ENCODE data around the gene PIH1D1.
"Not testable (repeated sequence)": the region's sequence is repeated elsewhere in the genome, so short reads cannot be mapped to it uniquely, and the experiment has no call there.

PIH1D1 gene

DNA sequence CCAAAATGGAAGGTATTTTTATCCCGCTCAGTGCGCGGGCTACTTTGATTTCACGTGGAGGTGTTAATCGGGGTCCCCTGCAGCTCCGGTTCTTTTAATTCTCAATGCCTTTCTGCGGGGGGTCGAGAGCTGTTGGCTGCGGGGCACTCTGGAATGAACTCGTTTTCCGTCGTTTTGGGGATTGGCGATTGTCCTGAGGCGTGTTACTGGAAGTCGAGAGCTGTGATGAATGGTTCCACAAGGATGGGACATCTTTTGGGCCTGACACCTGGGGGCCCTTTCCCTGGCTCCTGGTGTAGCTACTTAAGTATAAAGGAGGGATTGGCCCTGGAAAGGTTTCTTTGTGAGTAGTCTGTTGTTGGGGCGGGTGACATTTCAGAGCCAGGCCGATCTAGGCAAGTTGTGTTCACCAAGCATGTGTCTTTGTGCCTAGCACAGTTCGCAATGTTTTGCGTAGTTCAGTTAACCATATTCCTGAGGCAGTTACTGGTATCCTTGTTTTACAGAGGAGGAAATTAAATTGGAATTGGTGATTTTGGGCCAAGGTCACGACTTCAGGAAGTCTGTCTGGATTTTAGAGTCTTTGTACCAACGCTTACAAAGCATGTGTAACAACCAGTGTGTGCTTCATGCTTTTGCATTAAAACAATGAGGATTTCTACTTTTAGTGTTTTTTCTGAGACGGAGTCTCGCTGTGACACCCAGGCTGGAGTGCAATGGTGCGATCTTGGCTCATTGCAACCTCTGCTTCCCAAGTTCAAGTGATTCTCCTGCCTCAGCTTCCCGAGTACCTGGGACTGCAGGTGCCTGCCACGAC lies 36.6 kb upstream of the PIH1D1 start:
- Mint-ChIP-seq H3K4me1 (ENCODE audit: low read depth) (peaks cover 35% of the 10 kb centered on the region), H3K36me3 (peaks cover 26% of the 10 kb centered on the region), H3K27me3 (no peaks in the 10 kb centered on the region), H3K9me3 (ENCODE audit: low read depth) (no peaks in the 10 kb centered on the region), H3K27ac (peak overlapping the region; percentile 100), H3K4me3 (peak overlapping the region; percentile 99)

DNA sequence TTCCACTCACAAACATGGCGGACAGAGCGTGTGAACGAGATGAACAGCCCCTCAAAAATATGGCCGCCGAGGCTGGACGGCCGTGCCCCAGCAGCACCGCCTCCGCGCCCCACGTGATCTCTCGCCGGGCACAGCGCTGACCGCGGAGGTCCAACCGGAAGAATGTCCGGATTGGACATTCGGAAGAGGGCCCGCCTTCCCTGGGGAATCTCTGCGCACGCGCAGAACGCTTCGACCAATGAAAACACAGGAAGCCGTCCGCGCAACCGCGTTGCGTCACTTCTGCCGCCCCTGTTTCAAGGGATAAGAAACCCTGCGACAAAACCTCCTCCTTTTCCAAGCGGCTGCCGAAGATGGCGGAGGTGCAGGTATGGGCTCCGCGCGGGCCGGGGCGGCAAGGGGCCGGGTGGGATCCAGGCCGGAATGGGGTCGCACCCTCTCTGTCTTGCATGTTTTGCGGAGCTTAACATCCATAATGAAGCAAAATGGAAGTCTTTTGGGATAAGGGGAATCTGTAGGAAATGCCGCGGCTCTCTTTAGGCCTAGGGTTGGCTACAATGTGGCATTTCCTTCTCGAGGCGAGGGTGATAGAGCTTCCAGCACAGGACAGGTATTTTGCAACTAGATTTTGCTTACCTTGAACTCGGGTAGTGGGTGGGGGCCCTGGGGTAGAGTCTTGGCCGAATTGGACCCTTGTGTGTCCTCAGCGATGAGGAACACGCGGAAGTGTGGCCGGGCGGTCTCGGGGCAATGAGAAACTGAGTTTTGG lies 35.8 kb upstream of the PIH1D1 start, which contains the start of gene RPL13A:
TSS of gene RPL13A (plus strand) at position 332 of the 769 bp plus-strand sequence. CDS start at position 354, 22 bp downstream.
- no peaks in the 10 kb centered on the region for H3K9me3 Mint-ChIP-seq (ENCODE audit: low read depth)
- H3K27ac Mint-ChIP-seq, result peak within 1 kb of the TSS; percentile 100
- peaks cover 26% of the 10 kb centered on the region for H3K36me3 Mint-ChIP-seq
- peaks cover 34% of the 10 kb centered on the region for H3K4me1 Mint-ChIP-seq (ENCODE audit: low read depth)
- peak within 1 kb of the TSS; percentile 99 for H3K4me3 Mint-ChIP-seq
- H3K27me3 Mint-ChIP-seq, result no peaks in the 10 kb centered on the region

DNA sequence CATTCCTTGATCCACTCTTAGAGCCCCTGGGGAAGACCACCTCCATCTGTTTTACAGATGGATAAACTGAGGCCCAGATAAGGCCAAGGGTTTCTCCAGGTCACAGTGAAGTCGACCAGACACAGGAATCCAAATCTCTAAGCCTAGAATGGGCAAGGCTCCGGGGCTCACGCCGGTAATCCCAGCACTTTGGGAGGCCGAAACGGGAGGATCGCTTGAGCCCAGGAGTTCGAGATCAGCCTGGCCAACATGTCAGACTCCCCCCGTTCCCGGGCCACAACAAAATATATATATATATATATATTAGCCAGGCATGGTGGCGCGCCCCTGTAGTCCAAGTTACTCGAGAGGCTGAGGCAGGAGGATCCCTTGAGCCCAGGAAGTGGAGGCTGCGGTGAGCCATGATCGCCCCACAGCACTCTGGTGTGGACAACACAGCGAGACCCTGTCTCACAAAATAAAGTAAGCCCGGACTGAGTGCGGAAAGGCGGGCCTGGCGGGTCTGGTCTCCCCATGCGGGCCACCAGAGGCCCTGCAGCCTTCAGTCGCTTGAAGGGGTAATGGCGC lies 35.2 kb upstream of the PIH1D1 start:
- H3K4me1 Mint-ChIP-seq (ENCODE audit: low read depth), result peaks cover 30% of the 10 kb centered on the region
- peak overlapping the region; percentile 99 for H3K4me3 Mint-ChIP-seq
- no peaks in the 10 kb centered on the region for H3K9me3 Mint-ChIP-seq (ENCODE audit: low read depth)
- H3K27me3 Mint-ChIP-seq, result no peaks in the 10 kb centered on the region
- H3K36me3 Mint-ChIP-seq, result peaks cover 26% of the 10 kb centered on the region
- H3K27ac Mint-ChIP-seq, result peak overlapping the region; percentile 100

DNA sequence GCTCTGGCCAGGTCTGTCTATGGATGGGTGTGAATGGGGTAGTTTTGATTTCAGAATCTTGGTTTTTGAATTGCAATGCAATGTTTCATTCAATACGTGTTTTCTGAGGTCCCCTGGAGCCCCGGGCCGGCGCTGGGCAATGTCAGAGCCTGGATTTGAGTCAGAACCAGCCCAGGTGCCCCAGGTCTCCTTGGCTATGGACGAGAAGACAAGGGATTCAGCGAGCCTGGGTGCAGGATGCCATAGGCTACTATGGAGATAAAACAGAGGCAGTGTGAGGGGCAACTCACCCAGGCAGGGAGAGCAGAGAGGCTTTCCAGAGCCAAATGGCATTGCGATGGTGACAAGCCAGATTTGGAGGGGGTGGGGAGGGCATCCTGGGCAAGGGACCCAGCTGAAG lies 34.6 kb upstream of the PIH1D1 start:
- Mint-ChIP-seq H3K4me1 (ENCODE audit: low read depth) (peaks cover 32% of the 10 kb centered on the region), H3K4me3 (peak overlapping the region; percentile 52), H3K27ac (peak overlapping the region; percentile 85), H3K27me3 (no peaks in the 10 kb centered on the region), H3K9me3 (ENCODE audit: low read depth) (no peaks in the 10 kb centered on the region), H3K36me3 (peaks cover 24% of the 10 kb centered on the region)

DNA sequence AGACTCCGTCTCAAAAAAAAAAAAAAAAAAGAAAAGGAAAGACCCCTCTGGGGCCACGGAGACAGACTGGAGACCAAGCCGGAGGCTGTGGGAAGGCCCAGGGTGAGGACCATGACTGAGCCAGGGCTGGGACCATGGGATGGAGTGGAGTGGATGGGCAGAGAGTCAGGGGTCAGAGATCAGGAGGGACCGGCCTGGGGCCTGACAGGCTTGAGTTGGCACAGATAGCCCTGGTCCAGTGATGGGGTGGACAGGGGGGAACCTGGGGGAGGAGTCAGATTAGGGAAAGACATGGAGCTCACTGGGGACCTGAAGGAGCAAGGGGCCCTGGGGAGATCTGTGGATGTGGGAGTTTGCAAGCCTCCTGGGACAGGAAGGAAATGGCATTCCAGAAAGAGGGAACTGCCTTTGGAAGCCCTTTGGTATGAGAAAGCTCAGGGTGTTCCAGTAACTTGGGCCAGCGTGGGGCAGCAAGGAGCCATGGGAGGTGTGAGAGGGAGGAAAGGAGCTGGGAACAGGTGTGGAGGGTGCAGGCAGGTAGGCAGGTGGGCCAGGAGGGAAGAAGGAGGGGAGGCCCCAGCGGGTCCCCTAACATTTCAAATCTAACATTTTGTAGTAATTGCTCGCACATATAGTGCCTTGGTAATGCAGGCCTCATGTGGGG lies 29.5 kb upstream of the PIH1D1 start:
- no peaks in the 10 kb centered on the region for H3K27me3 Mint-ChIP-seq
- H3K4me3 Mint-ChIP-seq, result no peak overlapping the region
- peaks cover 3% of the 10 kb centered on the region for H3K36me3 Mint-ChIP-seq
- H3K9me3 Mint-ChIP-seq (ENCODE audit: low read depth), result no peaks in the 10 kb centered on the region
- H3K4me1 Mint-ChIP-seq (ENCODE audit: low read depth), result peaks cover 27% of the 10 kb centered on the region
- peak overlapping the region; percentile 72 for H3K27ac Mint-ChIP-seq

DNA sequence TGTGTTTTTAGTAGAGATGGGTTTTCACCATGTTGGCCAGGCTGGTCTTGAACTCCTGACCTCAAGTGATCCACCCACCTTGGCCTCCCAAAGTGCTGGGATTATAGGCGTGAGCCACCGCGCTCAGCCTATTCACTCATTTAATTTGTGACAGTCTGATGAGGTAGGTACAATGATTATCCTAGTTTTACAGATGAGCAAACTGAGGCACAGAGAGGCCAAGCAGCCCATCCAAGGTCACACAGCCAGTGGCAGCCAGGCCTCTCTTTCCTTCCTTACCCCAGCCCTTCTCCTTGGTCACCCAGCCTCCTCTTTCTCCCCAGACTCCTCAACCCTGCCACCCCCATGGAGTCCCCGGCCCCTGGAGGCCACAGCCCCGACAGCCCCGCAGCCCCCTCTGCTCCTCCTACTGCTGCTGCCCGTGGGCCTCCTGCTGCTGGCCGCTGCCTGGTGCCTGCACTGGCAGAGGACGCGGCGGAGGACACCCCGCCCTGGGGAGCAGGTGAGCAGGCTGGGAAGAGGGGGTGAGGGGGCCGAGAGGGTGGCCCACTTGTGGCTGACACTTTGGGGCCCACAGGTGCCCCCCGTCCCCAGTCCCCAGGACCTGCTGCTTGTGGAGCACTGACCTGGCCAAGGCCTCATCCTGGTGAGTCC lies 28.5 kb upstream of the PIH1D1 start:
- Mint-ChIP-seq H3K27me3 (no peaks in the 10 kb centered on the region), H3K36me3 (peaks cover 3% of the 10 kb centered on the region), H3K4me1 (ENCODE audit: low read depth) (peaks cover 33% of the 10 kb centered on the region), H3K9me3 (ENCODE audit: low read depth) (no peaks in the 10 kb centered on the region), H3K27ac (peak overlapping the region; percentile 75), H3K4me3 (peak overlapping the region; percentile 7)

DNA sequence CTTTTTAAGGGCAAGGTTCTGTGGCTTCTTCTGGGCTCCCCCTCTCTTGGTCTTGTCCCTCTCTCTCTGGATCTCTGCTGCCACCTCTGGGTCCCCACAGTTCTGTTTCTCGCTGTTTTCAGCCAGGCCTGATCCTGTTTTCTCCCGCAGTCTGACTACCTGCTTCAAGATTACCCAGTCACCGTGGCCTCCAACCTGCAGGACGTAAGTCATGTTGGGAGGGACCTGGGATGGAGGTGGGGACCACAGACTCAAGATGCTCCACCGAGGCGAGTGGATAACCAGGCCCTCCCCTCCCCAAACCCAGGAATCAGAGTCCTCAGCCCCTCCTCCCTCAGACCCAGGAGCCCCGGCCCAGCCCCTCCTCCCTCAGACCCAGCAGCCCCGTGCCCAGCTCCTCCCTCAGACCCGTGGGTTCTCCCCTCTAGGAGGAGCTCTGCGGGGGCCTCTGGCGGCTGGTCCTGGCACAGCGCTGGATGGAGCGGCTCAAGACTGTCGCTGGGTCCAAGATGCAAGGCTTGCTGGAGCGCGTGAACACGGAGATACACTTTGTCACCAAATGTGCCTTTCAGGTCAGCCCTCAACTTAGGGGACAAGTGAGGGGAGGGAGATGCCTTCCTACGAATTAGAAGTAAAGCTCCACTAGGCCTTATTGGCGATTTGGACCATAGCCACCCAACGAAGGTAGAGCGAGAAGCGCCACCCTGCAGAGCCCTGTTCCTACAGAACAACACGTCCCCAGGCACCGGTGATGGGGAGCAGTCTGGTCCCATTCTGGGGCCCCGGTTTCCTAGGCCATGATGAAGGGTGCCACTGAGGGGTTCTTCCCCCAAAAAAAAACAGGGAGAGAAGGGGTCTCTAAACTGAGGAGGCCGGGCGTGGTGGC lies 24.6 kb upstream of the PIH1D1 start:
- Mint-ChIP-seq H3K27me3 (no peaks in the 10 kb centered on the region), H3K4me1 (ENCODE audit: low read depth) (peaks cover 44% of the 10 kb centered on the region), H3K27ac (peak overlapping the region; percentile 96), H3K9me3 (ENCODE audit: low read depth) (no peaks in the 10 kb centered on the region), H3K36me3 (peaks cover 3% of the 10 kb centered on the region), H3K4me3 (peak overlapping the region; percentile 94)

DNA sequence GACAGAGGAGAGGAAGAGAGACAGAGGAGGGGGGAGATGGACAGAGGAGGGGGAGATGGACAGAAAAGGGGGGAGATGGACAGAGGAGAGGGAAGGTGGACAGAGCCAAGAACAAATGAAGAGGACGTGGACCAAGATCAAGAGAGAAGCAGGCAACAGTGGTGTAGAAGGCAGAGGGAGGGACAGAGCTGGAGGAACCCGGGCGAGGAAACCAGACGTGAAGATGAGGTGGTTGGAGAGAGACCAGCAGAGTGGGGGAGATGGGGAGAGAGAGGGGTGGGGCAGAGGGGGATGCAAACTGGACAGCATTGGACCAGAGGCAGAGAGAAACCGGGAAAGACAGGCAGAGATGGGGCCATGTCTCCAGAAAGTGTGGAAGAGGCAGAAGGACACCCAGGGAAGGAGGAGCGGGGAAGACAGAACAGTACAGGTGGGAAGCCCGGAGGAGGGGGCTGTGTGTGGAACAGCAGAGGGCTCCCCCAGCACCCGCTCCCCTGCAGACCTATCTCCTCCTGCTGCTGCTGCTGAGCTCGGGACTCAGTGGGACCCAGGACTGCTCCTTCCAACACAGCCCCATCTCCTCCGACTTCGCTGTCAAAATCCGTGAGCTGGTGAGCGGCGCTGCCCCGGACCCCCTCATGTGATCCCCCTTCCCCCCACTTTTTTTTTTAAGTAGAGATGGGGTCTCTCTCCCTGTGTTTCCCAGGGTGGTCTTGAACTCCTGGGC lies 23.7 kb upstream of the PIH1D1 start:
- peaks cover 3% of the 10 kb centered on the region for H3K36me3 Mint-ChIP-seq
- peaks cover 48% of the 10 kb centered on the region for H3K4me1 Mint-ChIP-seq (ENCODE audit: low read depth)
- H3K27me3 Mint-ChIP-seq, result no peaks in the 10 kb centered on the region
- peak overlapping the region; percentile 96 for H3K27ac Mint-ChIP-seq
- peak overlapping the region; percentile 94 for H3K4me3 Mint-ChIP-seq
- no peaks in the 10 kb centered on the region for H3K9me3 Mint-ChIP-seq (ENCODE audit: low read depth)

DNA sequence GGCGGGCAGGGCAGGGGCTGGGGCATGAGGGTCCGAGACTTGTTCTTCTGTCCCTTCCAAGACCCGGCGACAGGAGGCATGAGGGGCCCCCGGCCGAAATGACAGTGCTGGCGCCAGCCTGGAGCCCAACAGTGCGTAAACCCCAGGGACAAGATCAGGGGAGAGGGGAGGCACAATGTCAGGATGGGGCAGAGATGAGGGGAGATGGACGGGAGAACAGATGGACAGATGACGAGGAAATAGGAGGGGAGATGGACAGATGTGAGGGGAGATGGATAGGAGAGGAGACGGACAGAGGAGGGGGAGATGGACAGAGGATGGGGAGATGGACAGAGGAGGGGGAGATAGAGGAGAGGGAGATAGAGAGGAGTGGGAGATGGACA lies 22.9 kb upstream of the PIH1D1 start:
- peak overlapping the region; percentile 94 for H3K4me3 Mint-ChIP-seq
- H3K36me3 Mint-ChIP-seq, result peaks cover 3% of the 10 kb centered on the region
- H3K9me3 Mint-ChIP-seq (ENCODE audit: low read depth), result no peaks in the 10 kb centered on the region
- no peaks in the 10 kb centered on the region for H3K27me3 Mint-ChIP-seq
- H3K4me1 Mint-ChIP-seq (ENCODE audit: low read depth), result peaks cover 52% of the 10 kb centered on the region
- peak overlapping the region; percentile 86 for H3K27ac Mint-ChIP-seq

DNA sequence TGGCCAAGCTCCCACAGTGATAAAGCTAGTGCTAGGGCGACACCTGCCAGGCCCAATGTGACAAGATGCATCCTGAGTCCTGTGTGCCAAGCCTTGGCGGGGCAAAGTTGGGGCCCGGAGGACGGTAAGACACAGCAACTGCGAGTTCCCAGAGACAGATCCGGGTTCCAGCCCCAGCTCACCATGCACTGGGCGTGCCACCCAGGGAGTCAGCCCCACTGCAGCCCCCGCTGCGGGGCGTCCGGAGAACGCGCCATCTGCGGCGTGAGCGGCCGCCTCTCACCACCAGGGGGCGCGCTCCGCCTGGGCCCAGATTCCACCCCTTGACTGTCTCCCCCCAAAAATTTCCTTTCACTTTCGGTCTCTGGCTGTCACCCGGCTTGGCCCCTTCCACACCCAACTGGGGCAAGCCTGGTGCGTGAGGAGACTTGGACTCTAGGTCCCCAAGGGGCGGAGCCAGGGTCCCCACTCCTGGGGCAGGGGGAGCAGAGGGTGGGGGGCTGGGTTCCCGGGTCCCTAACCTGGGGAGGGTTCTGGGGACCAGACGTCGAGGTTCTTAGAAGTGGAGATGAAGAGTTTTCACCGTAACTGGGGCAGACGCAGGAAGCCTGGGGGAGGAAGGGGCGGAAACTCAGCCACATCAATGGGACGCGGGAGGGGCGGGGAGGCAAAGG lies 22.4 kb upstream of the PIH1D1 start, which contains the start of gene FLT3LG:
TSS of gene FLT3LG (plus strand) at position 348 of the 674 bp plus-strand sequence. CDS start 425 bp downstream, outside the sequence.
- peaks cover 56% of the 10 kb centered on the region for H3K4me1 Mint-ChIP-seq (ENCODE audit: low read depth)

DNA sequence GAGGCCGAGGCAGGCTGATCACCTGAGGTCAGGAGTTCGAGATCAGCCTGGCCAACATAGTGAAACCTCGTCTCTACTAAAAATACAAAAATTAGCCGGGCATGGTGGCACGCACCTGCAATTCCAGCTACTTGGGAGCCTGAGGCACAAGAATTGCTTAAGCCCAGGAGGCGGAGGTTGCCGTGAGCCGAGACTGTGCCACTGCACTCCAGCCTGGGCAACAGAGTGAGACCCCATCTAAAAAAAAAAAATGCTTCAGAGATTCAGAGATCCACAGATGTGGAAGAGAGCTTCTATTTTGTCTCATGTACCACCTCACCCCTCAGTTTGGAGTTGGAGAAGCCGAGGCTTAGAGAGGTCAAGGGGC lies 21.9 kb upstream of the PIH1D1 start:
- not testable (repeated sequence) for H3K36me3 Mint-ChIP-seq; H3K27me3 Mint-ChIP-seq; H3K9me3 Mint-ChIP-seq (ENCODE audit: low read depth)
- peak overlapping the region; percentile 94 for H3K4me3 Mint-ChIP-seq
- H3K27ac Mint-ChIP-seq, result peak overlapping the region; percentile 88
- peaks cover 58% of the 10 kb centered on the region for H3K4me1 Mint-ChIP-seq (ENCODE audit: low read depth)

More for the DNA sequence above, 22.4 kb upstream of the PIH1D1 start, which contains the start of gene FLT3LG:
- Mint-ChIP-seq H3K9me3 (ENCODE audit: low read depth) (no peaks in the 10 kb centered on the region), H3K36me3 (peaks cover 3% of the 10 kb centered on the region), H3K27ac (peak within 1 kb of the TSS; percentile 88), H3K4me3 (peak within 1 kb of the TSS; percentile 94), H3K27me3 (no peaks in the 10 kb centered on the region)

DNA sequence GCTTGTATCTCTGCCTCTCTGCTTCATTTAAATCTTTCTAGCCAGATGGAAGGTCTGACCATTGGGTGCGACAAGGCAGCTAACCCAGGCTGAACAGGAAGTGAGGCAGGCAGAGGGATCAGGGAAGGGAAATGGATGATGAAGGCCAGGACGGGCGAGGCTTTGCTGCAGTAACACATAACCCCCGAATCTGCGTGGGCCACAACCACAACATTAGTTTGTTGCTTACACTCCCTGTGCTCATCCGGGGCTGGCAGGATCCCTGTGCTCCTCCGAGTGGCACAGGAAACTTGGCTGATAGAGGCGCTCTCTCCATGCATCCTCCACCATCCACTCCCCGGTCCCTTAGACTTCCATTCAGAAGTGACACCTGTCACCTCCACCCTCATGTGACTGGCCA lies 21.3 kb upstream of the PIH1D1 start:
- Mint-ChIP-seq H3K4me1 (ENCODE audit: low read depth) (peaks cover 60% of the 10 kb centered on the region), H3K27me3 (no peaks in the 10 kb centered on the region), H3K4me3 (peak overlapping the region; percentile 94), H3K9me3 (ENCODE audit: low read depth) (no peaks in the 10 kb centered on the region), H3K36me3 (peaks cover 6% of the 10 kb centered on the region), H3K27ac (peak overlapping the region; percentile 88)
